IPS-18a (cell line): ENCODE measurements around the gene CLCN7.

Source experiments
- H3K27ac ChIP-seq: one replicate; pipeline ENCODE4 v1.5.1; 2013; ENCODE audit warnings: low read length
- H3K27me3 ChIP-seq: one replicate; pipeline ENCODE4 v1.6.1; 2013; ENCODE audit warnings: mild to moderate bottlenecking, low read length; ENCODE audit not compliant: control insufficient read depth, insufficient read depth
- H3K36me3 ChIP-seq: one replicate; pipeline ENCODE4 v1.6.1; 2013; ENCODE audit warnings: low read depth, low read length; ENCODE audit not compliant: control insufficient read depth
- H3K4me1 ChIP-seq: one replicate; pipeline ENCODE4 v1.6.1; 2013; ENCODE audit warnings: low read depth, low read length; ENCODE audit not compliant: control insufficient read depth
- H3K4me3 ChIP-seq: one replicate; pipeline ENCODE4 v1.5.1; 2013; ENCODE audit warnings: low read length
- H3K9ac ChIP-seq: one replicate; pipeline ENCODE4 v1.6.1; 2013; ENCODE audit warnings: mild to moderate bottlenecking, low read length, moderate library complexity
- H3K9me3 ChIP-seq: one replicate; pipeline ENCODE4 v1.6.1; 2013; ENCODE audit warnings: low read depth, low read length; ENCODE audit not compliant: control insufficient read depth

CLCN7 gene

DNA sequence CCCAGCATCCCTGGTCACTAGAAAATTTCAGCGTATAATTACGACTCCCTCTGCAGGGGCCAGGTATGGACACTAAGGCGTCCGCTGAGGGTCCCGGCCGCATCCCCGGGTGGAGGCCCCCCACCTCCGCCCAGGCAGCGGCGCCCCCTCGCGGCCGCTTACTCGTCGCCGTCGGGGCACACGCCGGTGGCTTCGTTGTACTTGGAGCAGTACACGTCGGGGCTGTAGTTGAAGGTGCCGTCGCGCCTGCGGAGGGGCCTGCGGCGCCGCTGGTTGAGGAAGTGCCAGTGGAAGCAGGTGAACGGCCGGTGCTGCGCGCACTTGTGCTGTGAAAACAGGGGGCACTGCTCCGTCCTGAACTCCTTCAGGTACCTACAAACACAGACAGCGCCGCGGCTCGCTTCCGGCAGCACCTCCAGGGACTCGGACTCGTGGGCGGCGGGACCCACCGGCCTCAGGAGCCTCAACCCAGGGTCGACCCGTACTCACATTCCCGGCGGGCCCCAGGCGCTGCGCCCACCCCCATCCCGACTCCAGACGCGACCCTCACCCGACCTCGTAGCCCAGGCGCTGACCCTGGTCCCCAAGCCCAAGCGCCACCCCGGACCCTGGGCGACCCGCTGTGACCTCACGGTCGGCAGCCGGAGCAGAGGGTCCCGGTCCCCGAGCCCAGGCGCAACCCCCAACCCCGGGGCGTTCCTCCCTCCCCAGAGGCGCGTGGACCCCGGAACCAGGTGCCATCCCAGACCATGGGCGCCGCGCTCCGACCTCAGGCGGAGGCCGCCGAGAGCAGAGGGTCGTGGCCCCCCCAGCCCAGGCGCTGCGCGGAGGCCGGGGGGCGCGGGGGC, 60.9 kb downstream of the CLCN7 start:
- Histone ChIP-seq H3K27ac (no peak overlapping the region), H3K9ac (peak overlapping the region; percentile 22), H3K27me3 (no peaks in the 10 kb centered on the region)

DNA sequence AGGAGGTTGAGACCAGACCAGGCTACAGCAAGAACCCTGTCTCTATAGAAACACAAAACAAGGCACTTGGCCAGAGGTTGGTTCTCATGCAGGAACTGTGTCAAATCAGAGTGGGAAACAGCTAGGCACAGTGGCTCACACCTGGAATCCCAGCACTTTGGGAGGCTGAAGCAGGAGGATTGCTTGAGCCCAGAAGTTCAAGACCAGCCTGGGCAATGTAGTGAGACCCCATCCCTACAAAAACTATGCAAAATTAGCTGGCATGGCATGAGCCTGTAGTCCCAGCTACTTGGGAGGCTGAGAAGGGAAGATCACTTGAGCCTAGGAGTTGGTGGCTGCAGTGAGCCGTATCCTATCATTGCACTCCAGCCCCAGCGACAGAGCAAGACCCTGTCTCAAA, 62.0 kb downstream of the CLCN7 start:
- Histone ChIP-seq H3K9me3 (no peaks in the 10 kb centered on the region), H3K9ac (no peak overlapping the region), H3K4me1 (no peaks in the 10 kb centered on the region), H3K4me3 (no peak overlapping the region), H3K27ac (no peak overlapping the region), H3K36me3 (no peaks in the 10 kb centered on the region), H3K27me3 (no peaks in the 10 kb centered on the region)

More for the DNA sequence above, 60.9 kb downstream of the CLCN7 start:
- H3K36me3 ChIP-seq = no peaks in the 10 kb centered on the region
- no peaks in the 10 kb centered on the region for H3K4me1 ChIP-seq
- H3K4me3 ChIP-seq = peak overlapping the region; percentile 68
- H3K9me3 ChIP-seq = no peaks in the 10 kb centered on the region

DNA sequence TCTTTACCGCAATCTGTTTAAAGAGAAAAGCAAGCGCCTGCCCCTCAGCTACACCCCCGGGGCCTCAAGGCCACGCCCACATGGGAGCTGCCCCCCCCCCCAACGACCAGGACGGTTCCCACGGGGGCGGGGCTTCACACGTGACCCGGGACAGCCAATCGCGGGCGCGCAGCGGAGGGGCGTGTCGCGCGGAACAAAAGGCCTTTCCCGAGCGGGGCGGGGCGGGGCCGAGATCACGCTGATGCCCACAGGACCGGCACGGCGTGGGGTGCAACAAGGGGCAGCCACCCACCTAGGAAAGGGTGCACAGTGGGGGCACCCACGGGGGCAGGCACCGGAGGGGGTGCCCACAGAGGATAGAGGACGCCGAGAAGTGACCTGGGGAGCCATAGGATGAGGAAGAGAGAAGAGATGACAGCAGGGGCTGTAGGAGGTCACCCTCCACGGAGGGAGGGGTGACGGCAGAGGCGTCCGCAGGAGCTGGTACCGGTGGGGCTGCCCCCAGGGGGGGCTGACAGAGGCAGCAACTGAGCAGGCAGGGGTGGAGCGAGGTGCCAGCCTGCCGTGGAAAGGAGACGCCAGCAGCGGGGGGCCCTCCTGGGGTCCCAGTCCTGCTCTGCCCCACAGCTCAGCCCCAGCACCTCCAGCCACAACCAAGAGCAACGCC, 66.5 kb downstream of the CLCN7 start:
- Histone ChIP-seq H3K4me3 (peak overlapping the region; percentile 82), H3K27me3 (no peaks in the 10 kb centered on the region), H3K9me3 (no peaks in the 10 kb centered on the region), H3K9ac (no peak overlapping the region), H3K36me3 (no peaks in the 10 kb centered on the region), H3K27ac (no peak overlapping the region), H3K4me1 (no peaks in the 10 kb centered on the region)

DNA sequence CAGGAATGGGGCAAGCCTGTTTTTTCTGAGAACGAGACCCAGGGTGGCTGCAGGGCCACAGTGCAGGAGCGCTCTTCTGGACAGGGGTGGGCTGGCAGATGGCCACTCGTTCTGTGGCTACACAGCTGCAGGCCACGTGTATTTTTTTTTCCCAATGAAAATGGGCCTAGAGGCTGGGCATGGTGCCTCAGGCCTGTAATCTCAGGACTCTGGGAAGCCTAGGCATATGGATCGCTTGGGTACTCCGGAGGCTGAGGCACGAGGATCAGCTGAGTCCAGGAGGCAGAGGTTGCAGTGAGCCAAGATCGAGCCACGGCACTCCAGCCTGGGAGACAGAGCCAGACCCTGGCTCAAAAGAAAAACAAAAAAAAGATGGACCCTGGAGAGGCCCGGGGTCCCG, 67.1 kb downstream of the CLCN7 start:
- H3K27ac ChIP-seq = no peak overlapping the region
- no peaks in the 10 kb centered on the region for H3K4me1 ChIP-seq
- H3K27me3 ChIP-seq = no peaks in the 10 kb centered on the region
- H3K4me3 ChIP-seq = no peak overlapping the region
- no peak overlapping the region for H3K9ac ChIP-seq
- no peaks in the 10 kb centered on the region for H3K9me3 ChIP-seq
- H3K36me3 ChIP-seq = peaks cover 5% of the 10 kb centered on the region

DNA sequence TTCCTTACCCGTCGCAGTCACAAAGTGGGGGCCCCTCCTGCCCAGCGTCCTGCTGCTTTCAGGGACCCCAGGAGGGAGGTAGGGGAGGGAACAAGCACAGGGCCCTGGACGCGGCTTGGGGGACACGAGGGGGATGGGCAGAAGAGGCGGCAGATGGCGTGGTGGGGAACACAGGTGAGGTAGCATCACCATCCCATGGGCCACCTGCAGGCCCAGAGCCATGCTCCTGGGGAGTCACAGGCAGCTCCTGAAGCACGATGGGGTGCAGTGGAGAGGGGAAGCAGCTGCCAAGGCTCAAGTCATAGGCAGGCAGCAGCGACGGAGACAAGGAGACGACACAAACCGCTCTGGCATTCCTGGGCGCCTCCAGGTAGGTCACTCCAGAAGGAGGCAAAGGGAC, 71.1 kb downstream of the CLCN7 start:
- Histone ChIP-seq H3K9ac (no peak overlapping the region), H3K36me3 (peaks cover 12% of the 10 kb centered on the region), H3K9me3 (no peaks in the 10 kb centered on the region), H3K27ac (no peak overlapping the region), H3K4me1 (no peaks in the 10 kb centered on the region), H3K27me3 (no peaks in the 10 kb centered on the region), H3K4me3 (no peak overlapping the region)

DNA sequence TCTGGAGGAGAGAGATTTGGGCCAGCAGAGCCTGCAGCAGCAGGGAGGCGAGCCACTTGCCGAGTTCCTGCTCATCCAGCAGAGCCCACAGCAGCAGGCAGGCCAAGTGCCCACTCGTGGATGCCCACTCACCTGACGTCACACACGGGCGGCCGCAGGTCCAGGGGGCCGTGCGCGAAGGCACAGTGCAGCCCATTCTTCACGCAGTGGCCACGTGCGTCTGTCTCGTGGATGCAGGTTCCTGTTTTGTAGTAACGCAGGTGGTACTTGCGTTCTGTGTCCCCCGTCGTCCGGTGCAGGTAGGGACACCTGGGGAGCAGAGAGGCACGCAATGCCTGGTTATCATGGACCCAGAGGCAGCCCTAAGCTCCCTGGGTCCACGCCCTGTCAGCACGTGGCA, 71.8 kb downstream of the CLCN7 start:
- Histone ChIP-seq H3K27me3 (no peaks in the 10 kb centered on the region), H3K4me3 (no peak overlapping the region), H3K4me1 (no peaks in the 10 kb centered on the region), H3K36me3 (peaks cover 12% of the 10 kb centered on the region), H3K9ac (no peak overlapping the region), H3K27ac (no peak overlapping the region), H3K9me3 (no peaks in the 10 kb centered on the region)

DNA sequence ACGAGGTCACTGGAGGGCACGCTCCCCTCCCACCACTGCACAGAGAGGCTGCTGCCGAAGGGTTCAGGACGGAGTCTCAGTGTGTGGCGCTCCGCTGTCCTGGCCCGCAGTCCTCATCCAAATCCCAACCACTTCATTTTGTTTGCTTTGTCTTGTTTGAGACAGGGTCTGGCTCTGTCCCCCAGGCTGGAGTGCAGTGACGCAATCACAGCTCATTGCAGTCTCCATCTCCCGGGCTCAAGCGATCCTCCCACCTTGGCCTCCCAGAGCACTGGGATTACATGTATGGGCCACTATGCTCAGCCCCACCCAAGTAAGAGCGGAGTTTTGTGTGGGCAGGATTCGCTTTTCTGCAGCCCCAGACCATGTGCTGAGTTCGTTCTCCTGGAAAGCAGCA, 73.1 kb downstream of the CLCN7 start:
- no peak overlapping the region for H3K27ac ChIP-seq
- H3K4me1 ChIP-seq = no peaks in the 10 kb centered on the region
- no peak overlapping the region for H3K9ac ChIP-seq
- no peaks in the 10 kb centered on the region for H3K27me3 ChIP-seq
- no peaks in the 10 kb centered on the region for H3K9me3 ChIP-seq
- H3K4me3 ChIP-seq = no peak overlapping the region
- H3K36me3 ChIP-seq = peaks cover 12% of the 10 kb centered on the region

DNA sequence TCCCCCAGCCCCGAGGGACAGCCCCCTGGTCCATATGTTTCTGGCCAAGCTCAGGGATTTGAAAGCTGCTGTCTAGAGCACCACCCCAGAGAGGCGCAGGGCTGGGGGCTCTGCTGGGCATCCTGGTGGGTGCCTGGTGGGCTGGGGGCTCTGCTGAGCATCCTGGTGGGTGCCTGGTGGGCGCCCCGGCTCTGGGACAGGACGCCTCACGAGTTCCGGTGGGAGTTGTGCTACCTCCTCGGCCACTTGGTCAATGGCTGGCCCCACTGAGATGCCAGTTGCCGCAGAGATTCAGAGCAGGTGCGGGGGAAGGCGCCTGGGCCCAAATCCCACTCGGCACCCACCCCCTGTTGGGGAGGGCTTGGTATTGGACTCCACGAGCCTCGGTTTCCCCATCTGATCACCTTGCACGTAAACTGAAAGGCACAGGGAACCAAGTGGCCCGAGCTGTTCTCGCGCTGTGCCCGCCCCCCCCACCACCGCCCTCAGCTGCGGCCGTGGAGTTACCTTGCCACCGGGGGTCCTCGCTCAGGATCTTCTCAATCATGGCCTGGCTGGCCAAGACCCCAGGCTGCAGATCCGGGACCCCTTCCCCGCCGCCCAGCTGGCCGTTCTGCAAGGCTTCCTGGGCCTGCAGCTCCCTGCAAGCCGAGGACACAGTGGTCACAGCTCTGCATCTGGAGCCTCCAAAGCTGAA, 73.6 kb downstream of the CLCN7 start:
- Histone ChIP-seq H3K36me3 (peaks cover 12% of the 10 kb centered on the region), H3K9me3 (no peaks in the 10 kb centered on the region), H3K4me1 (no peaks in the 10 kb centered on the region), H3K27ac (no peak overlapping the region), H3K27me3 (no peaks in the 10 kb centered on the region), H3K4me3 (no peak overlapping the region), H3K9ac (no peak overlapping the region)

DNA sequence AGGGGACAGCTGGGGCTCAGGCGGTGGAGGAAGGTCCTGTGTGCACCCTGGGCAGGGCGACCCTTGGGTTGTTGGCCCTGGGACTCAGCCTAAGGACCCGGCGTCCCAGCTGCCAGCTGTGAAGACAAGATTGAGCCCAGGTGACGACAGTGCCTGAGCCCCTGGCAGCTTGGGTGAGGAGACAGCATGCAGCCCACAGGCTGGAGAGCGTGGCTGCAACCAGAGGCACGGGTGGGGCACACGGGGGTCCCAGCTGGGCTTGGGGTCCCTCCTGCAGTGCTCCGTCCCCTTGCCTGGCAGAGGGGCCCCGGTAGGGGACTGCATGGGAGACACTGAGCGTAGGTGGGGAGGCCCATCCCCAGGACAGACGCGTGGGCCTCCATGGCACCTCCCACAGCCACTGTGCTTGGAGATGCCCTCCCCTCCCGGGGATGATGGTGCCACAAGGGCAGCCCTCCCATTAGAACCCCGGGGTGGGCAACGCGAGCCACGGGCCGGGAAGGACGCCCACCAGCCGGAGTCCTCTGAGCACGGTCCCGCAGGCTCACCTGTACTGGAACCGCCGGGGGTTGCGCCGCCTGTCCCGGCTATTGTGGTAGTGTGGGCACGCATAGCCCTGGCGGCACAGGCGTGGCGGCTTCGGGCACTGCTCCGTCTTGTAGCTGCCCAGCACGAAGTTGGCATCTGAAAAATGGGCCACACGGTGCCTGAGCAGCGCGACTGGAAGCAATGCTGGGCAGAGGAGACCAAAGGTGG, 75.8 kb downstream of the CLCN7 start:
- Histone ChIP-seq H3K36me3 (peaks cover 12% of the 10 kb centered on the region), H3K27me3 (no peaks in the 10 kb centered on the region), H3K27ac (no peak overlapping the region), H3K4me3 (no peak overlapping the region), H3K9ac (no peak overlapping the region), H3K4me1 (no peaks in the 10 kb centered on the region), H3K9me3 (no peaks in the 10 kb centered on the region)

DNA sequence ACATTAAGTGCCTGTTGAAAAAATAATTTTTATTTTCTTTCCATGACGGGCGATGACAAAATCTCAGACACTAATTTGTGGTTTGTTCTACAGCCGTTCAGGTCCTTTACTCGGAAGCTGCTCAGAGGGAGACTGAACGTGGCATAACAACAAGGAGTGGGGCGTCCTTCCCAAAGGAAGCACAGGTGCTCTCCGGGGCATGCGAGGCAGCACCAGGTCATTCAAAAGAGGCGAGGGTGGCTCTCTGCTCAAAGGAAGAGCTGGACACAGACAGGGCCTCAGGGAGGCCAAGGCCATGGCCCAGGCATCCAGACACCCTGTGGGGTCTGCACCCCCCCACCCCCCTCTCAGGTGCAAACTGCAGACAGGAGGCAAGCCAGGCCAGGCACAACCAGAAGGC, 76.5 kb downstream of the CLCN7 start:
- Histone ChIP-seq H3K36me3 (peaks cover 12% of the 10 kb centered on the region), H3K27ac (no peak overlapping the region), H3K4me1 (no peaks in the 10 kb centered on the region), H3K9me3 (no peaks in the 10 kb centered on the region), H3K9ac (no peak overlapping the region), H3K4me3 (no peak overlapping the region), H3K27me3 (no peaks in the 10 kb centered on the region)

DNA sequence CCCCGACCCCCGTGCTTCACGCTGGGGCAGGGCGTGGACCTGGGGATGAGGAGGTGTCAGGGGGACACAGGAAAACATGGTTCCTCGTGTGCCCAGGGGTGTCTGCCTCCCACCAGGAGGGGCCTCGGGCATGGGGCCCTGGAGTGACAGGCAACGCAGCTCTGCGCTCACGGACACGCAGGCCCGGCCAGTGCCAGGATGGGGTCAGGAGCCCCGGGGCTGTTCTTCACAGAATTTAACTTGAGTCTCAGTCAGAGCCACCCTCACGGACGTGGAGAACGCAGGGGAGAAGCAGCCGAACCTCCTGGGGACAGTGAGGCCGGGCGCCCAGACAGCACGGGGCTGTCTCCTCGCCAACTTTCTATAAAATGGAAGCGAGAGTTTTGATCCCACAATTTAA, 77.0 kb downstream of the CLCN7 start:
- Histone ChIP-seq H3K4me1 (no peaks in the 10 kb centered on the region), H3K27me3 (no peaks in the 10 kb centered on the region), H3K27ac (no peak overlapping the region), H3K36me3 (peaks cover 8% of the 10 kb centered on the region), H3K9ac (no peak overlapping the region), H3K9me3 (no peaks in the 10 kb centered on the region), H3K4me3 (no peak overlapping the region)
